Posterior vena cava (tissue), 2 donors: ENCODE results near the gene SH3RF1. TPM values are rescaled to one million over a fixed set of nuclear protein-coding genes. Genes with fewer than 3 reads are reported as not detected.

ENCODE experiments used
- DNase-seq: peaks from one replicate; pipeline ENCODE4 v3.0.0-alpha.2; 2020; ENCODE audit warnings: low spot score
- intact Hi-C, 2 donors: fragments of 100-400 bp; cut with DNase I; formaldehyde crosslinking; loops; one replicate each; pipeline versions ENCODE4 v1.14.1 to v1.14.2; 2022 to 2023
- total RNA-seq, 2 donors: library from RNA; stranded (reverse); fragmentation: NEBNext Ultra II Directional; extraction: Animal tissue kit (Norgen Biotek cat#: 25700); gene quantifications; one replicate each; pipeline ENCODE4 v1.2.1, GENCODE V29; 2021
- donor health status: DM: yes; HTN: yes; CAD: no.
- donor health status: DM: yes; HTN: yes; CAD: no.

The SH3RF1 gene
- total RNA-seq, 2 donors from 2014 or later, result 13.8 to 20.3 TPM

- intact Hi-C loops, result no loop called here
- no peak for DNase-seq
These were observed 146.1 kb downstream of the SH3RF1 start for GRCh38 chr4:169124661-169125060.

GRCh38 chr4:169122422-169122821 lies 148.3 kb downstream of the SH3RF1 start:
- no peak for DNase-seq
- intact Hi-C loops, result no loop called here

- DNase-seq, result no peak
- intact Hi-C loops, result no loop called here
These were observed 148.8 kb downstream of the SH3RF1 start for GRCh38 chr4:169121861-169122382.

GRCh38 chr4:169120624-169121023 lies 150.1 kb downstream of the SH3RF1 start:
- intact Hi-C loops, result no loop called here
- no peak for DNase-seq

- intact Hi-C loops, result no loop called here
These were observed 151.2 kb downstream of the SH3RF1 start for GRCh38 chr4:169119536-169119935.

GRCh38 chr4:169117591-169118081 lies 153.1 kb downstream of the SH3RF1 start:
- no peak for DNase-seq
- intact Hi-C loops, result no loop called here

More at GRCh38 chr4:169119536-169119935, 151.2 kb downstream of the SH3RF1 start:
- DNase-seq, result no peak

- intact Hi-C loops, result no loop called here
- no peak for DNase-seq
These were observed 154.4 kb downstream of the SH3RF1 start for GRCh38 chr4:169116270-169116901.

GRCh38 chr4:169115897-169116254 lies 154.9 kb downstream of the SH3RF1 start:
- intact Hi-C loops, result no loop called here

GRCh38 chr4:169115144-169115896 lies 155.4 kb downstream of the SH3RF1 start:
- DNase-seq, result no peak

More at GRCh38 chr4:169115897-169116254, 154.9 kb downstream of the SH3RF1 start:
- no peak for DNase-seq

GRCh38 chr4:169114341-169114974 lies 156.3 kb downstream of the SH3RF1 start:
- DNase-seq, result no peak
- intact Hi-C loops, result no loop called here

More at GRCh38 chr4:169115144-169115896, 155.4 kb downstream of the SH3RF1 start:
- intact Hi-C loops, result no loop called here

- DNase-seq, result no peak
- intact Hi-C loops, result no loop called here
These were observed 160.1 kb downstream of the SH3RF1 start for GRCh38 chr4:169110633-169111032.

- DNase-seq, result no peak
- intact Hi-C loops, result no loop called here
These were observed 161.6 kb downstream of the SH3RF1 start for GRCh38 chr4:169109035-169109675.

- DNase-seq, result no peak
- intact Hi-C loops, result no loop called here
These were observed 162.5 kb downstream of the SH3RF1 start for GRCh38 chr4:169108303-169108702.

GRCh38 chr4:169107528-169107927 lies 163.2 kb downstream of the SH3RF1 start:
- DNase-seq, result no peak
- intact Hi-C loops, result no loop called here

- no peak for DNase-seq
These were observed 164.0 kb downstream of the SH3RF1 start for GRCh38 chr4:169106696-169107229.

GRCh38 chr4:169105620-169106019 lies 165.1 kb downstream of the SH3RF1 start:
- intact Hi-C loops, result no loop called here
- no peak for DNase-seq

More at GRCh38 chr4:169106696-169107229, 164.0 kb downstream of the SH3RF1 start:
- intact Hi-C loops, result no loop called here

GRCh38 chr4:169103966-169104412 lies 166.8 kb downstream of the SH3RF1 start:
- intact Hi-C loops, result no loop called here

GRCh38 chr4:169102026-169102425 lies 168.7 kb downstream of the SH3RF1 start:
- DNase-seq, result no peak
- intact Hi-C loops, result no loop called here

More at GRCh38 chr4:169103966-169104412, 166.8 kb downstream of the SH3RF1 start:
- DNase-seq, result no peak

GRCh38 chr4:169100670-169101101 lies 170.1 kb downstream of the SH3RF1 start:
- intact Hi-C loops, result no loop called here
- DNase-seq, result no peak
